Hematopoietic multipotent progenitor cell treated with erythropoietin and hydrocortisone succinate and interleukin-3 and kit ligand, for 17 days (in vitro differentiated cells): ENCODE data around the gene RPS6KA5.

ENCODE experiments used
- DNase-seq: peaks from one replicate; pipeline ENCODE4 v3.0.0-alpha.2; 2015; ENCODE audit warnings: low spot score

RPS6KA5 gene

DNA sequence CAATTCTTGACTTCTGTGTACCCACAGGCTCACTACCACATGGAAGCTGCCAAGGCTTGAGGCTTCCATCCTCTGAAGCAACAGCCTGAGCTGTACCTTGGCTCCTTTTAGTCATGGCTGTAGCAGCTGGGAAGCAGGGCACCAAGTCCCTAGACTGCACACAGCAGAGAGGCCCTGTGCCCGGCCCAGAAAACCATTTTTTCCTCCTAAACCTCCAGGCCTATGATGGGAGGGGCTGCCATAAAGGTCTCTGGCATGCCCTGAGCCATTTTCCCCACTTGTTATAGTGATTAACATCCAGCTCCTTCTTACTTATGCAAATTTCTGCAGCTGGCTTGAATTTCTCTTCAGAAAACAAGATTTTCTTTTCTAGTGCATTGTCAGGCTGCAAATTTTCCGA lies 121.8 kb downstream of the RPS6KA5 start:
- DNase-seq, result no peak

DNA sequence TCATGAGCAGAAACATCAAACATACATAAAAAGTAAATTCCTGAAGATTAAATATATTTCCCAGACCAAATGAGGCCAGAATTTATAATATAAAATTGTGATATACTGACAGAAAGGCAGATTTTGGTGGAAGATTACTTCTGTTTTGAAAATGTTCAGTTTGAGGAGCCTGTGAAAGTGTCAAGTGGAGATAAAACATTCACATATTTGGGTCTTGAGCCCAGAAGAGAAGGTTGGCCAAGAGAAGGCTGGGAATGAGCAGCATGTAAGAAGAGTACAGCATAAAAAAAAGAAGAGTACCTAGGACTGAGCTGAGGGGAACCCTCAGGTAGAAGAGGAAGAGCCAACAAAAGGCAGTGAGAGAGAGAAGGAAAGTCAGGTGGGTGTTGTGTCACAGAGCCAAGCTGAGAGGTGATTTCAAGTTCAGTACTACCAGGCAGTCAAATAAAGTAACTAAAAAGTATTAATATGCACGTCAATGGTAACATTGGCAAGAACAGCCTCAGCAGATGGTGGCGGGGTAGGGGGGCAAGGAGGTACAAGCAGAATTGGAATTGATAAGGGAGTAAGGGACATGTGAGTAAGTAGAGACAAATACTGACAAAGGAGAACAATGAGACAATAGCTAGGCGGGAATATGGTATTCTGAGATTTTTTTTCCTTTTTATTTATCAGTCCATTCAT lies 123.5 kb downstream of the RPS6KA5 start:
- no peak for DNase-seq

DNA sequence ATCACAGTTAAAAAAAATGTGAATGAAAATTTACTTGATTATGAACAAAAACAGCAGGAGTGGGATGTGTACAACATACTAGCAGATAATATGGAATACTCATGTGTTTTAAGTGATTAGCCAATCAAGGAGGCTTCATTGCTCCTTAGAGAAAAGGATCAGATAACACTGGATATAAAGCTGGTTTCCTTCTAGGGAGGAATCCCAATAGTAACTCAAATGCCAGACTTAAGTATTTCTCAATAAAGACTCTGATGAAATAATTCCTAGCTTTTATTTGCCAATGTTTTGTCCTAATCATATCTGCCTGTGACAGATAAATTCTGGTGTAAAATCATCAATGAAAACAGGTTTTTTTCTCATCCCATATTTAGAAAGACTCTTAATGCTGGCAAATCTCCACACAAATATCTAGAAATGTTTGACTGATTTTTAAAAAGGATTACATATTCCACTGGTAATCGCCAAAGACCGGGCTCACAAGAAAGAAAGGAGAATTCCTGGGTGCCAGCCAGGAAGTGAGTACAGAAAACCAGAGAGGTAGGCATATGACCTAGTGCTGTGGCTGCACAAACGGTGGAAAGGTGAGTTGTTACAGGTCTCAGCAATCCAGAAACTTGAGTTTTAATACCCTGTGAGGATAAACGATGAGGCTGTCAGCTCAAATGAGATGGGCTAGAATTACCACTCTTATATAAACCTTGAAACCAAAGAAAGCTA lies 135.7 kb downstream of the RPS6KA5 start:
- no peak for DNase-seq

DNA sequence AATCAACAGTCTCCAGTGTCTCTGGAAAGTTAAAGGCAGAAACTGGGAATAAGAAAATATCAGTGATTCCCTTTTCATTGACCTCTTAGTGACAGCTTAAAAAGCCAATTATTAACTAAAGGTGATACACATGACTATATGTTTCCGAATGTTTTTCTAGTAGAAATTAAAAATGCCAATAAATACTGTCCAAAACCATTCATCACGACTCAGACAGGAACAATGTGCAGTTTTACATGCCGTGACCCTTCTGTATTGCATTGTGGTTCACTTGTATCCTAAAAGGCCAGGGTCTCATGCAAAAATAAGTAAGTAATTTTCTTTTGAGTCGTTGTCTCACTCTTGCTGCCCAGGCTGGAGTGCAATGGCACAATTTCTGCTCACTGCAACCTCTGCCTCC lies 138.3 kb downstream of the RPS6KA5 start:
- DNase-seq, result no peak

DNA sequence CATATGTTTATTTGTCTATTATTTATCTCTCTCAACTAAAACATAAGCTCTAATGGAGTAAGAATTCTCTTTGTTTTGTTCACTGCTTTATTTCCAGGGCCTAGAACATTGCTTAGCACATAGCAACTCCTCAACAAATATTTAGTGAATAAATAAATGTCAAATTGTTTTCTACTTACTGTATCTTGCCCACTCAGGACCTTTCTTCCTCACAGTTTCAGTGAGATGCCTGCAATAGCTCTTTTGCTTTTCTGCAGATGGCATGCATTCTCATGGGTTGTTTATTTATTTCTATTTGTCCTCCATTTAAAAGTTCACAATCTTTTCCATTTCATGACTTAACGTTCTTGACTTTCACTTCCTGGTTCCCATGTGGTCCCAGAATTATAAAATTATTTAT lies 149.3 kb downstream of the RPS6KA5 start:
- no peak for DNase-seq

DNA sequence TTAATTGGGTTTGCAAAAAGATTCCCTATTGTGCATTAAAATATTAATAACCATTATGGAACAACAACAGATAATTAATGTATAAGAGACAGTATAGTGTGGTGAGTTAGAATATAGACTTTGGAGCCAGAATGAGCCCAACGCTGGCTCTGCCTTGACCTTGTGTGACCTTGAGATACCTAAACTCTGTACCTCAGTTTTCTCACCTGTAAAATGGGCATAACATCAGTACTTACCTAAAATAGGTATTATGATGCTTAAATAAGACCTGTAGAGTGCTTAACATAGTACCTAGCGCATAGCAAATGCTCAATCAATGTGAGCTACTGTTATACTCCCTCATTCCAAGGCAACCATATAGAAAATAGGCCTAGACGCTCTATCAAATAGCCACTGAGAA lies 153.3 kb downstream of the RPS6KA5 start:
- no peak for DNase-seq

DNA sequence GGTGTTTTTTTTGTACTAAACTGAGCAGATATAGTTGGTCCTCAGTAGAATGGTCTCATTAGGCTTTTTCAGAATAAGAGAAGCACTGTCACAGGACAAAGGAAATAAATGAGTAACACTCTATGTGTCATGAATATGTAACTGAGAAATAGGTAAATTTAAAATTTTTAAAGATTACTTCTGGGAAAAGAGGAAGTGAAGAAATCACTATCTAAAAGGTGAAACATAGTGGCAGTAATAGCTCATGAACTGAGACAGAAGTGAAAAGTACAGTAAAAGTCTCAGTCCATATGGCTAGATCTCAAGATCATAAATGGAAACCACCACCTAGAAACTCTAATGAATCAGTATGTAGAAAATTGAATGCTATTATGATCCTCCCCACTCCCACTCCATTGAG lies 154.9 kb downstream of the RPS6KA5 start:
- no peak for DNase-seq

DNA sequence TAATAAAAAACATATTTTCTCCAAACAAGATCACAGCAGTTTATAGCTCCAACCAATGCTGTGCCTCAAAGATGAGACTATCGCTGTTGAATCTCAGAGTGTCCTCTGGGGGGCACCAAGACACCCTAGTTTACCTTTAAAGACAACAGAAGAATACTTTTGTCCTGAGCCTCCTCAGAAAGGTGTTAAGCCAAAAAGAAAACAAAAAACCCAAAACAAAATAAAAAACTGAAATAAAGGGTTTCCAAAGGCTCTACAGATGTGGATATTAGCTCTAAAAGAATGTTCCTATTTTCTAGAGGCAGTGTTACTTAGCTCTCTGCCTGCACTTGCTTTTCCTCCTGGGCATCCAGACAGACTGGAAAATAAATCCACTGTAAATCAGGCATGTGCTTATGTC lies 157.3 kb downstream of the RPS6KA5 start:
- peak; percentile 47 for DNase-seq

DNA sequence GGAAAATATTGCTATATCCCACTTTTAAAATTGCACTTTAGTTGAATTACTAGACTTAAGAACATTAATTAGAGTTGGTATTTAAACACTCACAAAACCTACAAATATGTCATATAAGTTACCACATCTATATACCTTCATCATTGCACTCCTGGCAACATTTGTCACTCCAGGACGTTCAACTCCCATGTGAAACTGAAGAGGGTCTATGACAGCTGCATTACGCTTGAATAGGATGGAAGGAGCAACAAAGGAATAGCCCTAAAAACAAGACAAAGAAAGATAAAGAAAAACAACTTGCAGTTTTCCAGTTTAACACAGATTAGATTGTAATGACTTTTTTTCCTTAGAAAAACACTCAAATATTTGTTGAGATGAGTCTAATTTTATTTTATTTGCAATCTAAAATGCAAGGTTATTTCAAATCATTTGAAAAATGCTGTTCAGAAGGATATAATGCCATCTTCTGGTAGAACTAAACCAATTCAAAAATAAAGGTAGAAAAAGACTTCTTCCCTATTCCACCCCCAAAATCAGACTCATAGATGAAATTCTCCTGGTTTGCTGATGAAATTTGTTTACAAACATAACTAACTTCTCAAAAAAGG lies 159.9 kb downstream of the RPS6KA5 start:
- no peak for DNase-seq

DNA sequence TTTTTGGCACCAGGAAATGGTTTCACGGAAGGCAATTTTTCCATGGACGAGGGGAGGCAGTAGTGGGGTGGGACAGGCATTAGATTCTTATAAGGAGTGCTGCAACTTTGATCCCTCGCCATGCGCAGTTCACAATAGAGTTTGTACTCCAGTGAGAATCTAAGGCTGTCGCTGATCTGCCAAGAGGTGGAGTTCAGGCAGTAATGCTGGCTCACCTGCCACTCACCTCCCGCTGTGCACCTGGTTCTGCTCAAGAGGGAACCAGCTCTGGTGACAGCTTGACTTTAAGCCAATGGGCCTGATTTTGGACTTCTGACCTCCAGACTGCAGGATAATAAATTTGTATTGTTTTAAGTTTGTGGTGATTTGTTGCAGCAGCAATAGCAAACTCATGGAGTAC lies 163.4 kb downstream of the RPS6KA5 start:
- no peak for DNase-seq

DNA sequence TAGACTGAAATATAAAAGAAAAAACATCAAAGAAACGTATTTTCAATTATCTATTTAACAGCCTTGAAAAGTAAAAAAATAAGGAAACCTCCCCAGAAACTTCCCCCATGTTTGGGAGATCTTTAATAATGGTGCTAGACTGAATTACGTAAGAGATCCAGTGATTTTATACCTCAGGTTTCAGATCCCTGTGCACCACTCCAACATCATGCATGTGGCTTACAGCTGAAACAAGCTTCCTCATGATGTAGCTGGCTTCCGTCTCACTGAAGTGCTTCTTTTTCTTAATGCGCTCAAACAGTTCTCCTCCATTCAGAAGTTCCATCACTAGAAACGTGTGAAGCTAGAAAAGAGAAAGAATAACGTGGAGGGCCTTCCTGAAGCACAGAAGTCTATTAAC lies 166.2 kb downstream of the RPS6KA5 start:
- DNase-seq, result no peak

DNA sequence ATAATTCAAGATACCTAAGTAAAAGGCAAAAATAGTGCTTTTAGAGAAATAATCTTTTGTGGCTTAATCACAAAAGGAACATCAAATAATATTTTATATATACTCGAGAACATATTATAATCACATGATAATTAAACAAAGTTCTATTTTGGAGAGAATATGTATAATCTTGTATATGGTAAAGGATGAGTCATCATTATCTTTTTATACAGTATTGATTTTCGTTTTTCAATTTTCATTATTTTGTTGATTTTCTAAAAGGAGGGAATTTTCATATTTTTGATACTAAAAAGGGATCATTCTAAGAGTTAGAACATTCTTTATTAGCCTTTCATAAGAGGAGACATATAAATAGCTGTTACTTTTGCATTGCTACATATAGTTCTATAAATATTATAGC lies 166.9 kb downstream of the RPS6KA5 start:
- DNase-seq, result no peak

DNA sequence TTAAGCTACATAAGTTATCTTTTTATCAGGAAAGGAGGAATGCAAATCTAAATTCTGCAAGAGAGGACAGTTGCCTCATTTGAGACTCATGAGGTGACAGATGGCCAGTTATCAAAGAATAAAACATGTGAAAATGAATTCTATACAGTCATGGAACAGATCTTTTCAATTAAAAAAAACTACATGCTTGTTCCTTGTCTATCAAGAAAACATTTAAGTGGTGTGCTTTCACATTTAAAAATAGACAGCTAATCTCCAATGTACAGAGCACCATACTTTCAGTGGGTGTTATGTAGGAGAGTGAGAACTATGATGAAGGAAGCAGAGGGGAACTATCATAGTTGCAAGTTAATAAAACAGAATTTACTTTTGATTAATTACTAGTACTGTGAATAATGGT lies 167.5 kb downstream of the RPS6KA5 start:
- DNase-seq, result no peak

DNA sequence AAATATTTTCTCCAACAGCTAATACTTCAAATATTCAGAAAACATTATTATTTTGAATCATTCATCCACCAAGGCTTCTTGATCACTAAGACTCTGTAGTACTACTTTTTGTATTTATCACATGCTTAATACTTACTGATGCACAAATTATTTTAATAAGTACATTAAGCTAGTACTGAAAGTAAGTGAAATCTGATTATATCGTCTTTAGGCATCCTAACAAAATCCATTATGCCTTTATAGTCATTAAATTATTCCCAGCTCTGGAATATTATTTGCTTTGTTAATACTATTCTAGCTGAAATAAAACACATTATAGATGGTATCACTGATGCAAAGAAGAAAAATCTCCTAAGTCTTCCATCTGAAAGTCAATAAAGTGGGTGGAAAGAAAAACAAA lies 169.1 kb downstream of the RPS6KA5 start:
- no peak for DNase-seq

DNA sequence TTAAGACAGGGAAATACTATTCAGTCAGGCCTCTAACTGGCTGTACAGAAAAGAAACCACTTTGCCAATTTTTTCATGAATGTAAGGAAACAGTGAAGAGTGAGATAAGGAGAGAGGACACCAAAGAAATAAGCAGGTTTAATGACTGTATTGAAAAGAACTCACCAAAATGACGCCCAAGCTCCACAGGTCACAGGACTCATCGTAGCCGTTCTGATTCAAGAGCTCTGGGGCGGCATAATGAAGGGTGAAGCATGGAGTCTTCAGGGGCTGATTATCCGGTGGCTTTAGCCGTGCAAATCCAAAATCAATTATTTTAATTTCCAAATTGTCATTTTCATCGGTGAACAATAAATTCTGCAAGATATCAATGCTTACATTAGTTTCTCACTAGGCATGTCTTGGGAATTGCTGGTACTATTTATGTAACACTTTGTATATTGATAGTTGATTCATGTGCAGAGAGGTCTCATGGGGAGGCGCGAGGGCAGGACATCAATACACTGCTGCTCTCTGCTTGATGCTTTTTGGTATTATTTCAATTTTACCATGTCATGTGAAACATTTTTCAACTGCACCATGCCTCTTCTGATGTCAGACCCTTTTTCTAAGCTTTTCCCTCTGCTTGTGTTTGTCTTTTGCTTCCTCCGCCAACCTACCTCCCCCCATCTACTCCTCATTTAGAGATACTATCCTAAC lies 170.0 kb downstream of the RPS6KA5 start:
- no peak for DNase-seq

DNA sequence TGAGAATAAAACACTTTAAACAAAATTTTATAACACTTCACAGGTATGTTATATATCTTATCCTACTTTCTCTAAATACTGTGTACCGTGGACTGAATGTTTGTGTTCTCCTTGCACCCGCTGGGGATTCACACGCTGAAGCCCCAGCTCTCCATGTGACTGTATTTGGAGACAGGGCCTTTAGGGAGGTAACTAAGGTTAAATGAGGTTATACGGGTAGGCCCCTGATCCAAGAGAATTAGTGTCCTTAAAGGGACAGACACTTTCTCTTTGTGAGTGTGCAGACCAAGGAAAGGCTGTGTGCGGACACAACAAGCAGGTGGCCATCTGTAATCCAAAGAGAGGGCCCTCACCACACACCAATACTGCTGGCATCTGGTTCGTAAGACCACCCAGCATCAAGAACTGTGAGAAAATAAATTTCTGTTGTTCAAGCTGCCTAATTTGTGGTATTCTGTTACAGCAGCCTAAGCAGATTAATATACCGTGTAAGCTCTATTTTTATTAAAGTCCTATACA lies 174.1 kb downstream of the RPS6KA5 start:
- DNase-seq, result no peak

DNA sequence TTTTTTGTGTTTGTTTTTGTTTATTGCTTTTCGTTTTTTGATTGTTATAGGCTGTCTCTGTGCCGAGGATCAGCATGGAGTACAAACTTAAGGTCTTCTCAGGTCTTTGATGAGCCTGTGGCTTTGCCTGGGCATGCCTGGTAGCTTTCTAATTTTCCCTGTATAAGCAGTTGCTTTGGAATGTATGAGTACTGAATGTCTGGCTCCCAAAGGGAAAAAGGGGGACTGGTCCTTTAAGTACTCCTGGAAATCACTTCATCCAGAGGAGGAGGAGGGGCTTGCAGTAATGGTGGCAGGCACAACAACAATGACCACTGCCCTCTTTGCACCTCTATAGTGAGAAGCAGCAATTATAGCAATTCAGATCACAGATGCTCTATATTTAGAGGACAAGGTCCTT lies 176.7 kb downstream of the RPS6KA5 start:
- DNase-seq, result no peak

DNA sequence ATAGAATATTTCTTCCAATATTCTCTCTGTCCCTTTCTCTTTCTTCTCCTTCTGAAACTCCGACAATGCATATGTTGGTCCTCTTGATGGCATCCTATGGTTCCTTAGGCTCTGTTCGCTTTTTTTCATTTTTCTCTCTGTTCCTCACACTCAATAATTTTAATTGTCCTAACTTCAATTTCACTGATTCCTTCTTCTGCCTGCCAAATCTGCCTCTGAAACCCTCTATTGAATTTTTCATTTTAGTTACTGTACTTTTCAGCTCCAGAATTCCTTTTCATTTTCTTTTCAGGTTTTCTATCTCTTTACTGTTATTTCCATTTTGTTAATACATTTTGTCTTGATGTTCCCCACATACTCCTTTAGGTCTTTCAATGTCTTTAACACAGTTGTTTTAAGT lies 177.2 kb downstream of the RPS6KA5 start:
- DNase-seq, result no peak

DNA sequence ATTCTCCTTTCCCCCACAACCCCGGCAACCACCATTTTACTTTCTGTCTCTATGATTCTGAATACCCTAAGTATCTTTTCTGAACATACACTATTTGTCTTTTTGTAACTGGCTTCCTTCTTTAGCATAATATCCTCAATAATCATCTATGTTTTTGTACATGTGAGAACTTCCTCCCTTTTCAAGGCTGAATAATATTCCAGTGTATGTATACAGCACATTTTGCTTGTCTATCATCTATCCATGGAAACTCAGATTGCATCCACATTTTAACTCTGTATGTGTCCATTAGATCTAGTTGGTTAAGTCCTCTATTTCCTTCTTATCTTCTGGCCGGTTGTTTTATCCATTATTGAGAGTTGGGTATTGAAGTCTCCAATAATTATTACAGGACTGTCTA lies 180.2 kb downstream of the RPS6KA5 start:
- no peak for DNase-seq

DNA sequence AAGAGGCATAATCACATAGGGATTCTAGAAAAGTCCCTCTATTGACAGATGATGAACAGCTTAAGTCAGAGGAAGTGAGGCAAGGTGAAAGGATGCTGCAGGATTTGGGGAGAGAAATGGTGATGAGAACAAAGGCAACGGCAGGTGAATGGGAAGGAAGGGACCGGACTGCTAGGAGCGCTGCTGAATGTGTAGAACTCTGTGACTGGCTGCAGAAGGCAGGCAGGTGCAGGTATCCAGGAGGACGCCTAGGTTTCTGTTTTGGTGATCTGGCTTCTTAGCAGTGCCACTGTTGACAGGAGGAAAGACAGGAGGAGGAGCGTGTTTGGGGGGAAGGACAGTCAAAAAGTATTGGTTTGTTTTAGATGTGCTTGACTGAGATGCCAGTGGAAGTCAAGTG lies 185.8 kb downstream of the RPS6KA5 start:
- no peak for DNase-seq

DNA sequence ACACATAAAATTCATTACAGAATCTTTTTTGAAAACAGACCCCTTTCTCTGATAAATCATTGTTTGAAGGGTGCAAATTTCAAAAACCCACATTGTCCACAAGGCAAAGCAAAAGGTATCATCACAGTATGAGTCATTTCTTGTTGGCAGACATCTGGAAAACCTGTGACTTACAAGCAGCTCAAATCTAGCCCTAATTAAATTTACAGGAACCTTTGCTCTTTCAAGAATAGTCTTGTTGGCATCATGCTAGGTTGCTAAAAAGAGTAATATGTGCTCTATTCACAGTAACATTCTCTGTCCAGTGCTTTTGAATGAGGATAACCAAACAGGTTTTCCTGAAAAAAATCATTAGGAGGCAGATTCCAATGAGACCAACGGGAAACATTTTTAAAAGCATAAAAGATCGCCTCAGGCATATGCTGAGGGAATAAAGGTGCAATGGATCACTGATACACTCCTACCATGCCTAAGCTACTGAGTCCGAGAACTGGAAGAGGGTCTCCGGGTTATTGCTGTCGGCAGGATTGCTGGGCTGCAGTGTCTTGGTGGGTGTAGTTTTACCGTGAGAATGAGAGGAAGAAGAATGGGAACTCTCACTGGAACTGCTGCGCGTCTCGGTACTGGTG lies 188.7 kb downstream of the RPS6KA5 start:
- DNase-seq, result no peak

DNA sequence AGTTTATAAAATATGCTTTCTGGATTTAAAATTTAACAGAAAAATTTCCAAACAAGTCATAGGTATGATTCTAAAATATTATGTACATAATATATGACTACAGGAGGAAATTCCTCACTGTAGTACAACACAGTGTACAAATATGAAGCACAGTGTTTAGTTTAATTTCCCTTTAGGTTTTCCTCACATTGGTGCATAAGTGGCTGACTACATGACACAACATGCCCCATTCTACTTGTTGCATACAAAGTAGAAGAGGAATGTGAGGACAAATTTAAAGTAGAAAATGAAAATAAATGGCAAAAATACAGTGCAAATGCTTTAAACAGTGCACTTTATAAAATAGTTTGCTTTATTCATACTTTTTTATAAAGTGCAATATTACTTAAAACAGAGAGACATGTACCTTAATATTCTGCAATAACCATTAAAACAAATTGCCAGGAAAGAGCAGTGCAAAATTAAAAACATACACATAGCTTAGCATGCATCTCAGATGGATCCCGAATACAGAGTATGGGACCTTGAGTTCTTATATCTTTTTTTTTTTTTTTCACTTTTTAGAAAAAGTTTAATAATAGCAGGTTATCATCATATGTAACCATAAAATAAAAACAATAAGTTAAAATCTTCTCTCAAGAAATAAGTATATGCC lies 189.4 kb downstream of the RPS6KA5 start:
- no peak for DNase-seq
